ENCODE data around the gene COL16A1.

Gene COL16A1

DNA sequence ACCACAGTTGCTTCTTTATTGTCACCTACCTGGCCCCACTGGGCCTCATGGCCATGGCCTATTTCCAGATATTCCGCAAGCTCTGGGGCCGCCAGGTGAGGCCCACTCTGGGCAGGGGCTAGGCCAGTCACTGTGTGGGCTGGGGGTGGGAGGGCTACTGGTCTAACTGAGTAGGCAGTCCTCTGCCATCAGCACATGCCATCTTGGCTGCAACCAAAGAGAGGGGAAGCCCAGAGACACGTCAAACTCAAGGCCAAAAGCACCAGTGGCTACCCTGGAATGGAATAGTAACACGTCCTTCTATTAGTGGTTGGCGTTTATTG is 82.4 kb downstream of the COL16A1 start:
- DNase-seq, result no peak

DNA sequence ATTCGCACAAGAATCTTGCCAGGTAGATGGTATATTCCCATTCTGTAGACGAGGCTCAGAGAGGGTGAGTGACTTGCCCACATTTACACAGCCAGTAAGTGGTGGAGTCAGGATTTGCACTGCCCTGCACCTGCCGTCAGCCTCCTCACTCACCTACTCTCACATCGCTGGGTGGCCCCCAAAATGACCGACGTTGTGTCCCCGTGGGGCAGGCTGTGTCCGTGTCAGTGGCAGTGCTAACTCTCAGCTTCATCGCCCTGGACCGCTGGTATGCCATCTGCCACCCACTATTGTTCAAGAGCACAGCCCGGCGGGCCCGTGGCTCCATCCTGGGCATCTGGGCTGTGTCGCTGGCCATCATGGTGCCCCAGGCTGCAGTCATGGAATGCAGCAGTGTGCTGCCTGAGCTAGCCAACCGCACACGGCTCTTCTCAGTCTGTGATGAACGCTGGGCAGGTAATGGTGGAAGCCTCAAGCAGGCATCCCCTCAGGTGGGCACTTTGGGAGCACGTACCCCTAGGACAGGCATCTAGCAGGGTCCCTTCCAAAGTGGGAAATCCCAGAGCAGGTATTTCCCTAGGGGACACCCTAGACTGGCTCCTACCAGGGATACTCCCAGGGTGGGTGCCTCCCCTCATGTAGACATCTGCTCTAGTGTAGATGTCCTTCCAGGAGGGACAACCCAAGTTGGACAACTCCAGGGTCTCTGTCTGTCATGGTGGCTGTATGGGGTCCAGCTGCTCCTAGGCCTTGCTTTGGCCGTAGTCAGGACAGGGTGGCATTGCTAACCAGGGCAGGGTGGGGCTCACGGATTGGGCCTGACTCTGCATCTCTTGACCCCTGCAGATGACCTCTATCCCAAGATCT is 83.0 kb downstream of the COL16A1 start:
- no peak for DNase-seq

DNA sequence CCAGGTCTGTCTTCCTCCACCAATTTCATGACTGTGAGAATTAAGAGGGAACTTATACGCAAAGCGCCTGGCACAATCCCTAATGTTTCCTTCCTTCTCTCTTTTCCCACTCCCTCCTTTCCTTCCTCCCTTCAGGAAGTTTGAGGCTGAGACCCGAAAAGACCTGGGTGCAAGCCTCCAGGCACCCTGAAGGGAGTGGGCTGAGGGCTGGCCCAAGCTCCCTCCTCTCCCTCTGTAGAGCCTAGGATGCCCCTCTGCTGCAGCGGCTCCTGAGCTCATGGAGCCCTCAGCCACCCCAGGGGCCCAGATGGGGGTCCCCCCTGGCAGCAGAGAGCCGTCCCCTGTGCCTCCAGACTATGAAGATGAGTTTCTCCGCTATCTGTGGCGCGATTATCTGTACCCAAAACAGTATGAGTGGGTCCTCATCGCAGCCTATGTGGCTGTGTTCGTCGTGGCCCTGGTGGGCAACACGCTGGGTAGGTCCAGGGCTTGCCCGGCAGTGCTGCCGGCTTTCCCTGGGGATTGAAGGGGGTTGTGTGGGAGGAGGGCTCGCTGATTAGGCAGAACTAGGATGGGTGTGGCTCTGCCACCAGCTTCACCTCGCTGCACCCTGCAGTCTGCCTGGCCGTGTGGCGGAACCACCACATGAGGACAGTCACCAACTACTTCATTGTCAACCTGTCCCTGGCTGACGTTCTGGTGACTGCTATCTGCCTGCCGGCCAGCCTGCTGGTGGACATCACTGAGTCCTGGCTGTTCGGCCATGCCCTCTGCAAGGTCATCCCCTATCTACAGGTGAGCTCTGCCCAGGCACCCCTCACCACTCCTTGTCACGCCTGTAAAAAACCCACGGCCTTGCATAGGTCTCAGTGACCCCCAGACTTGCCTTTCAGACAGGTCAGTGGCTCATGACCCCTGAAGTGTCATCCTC is 84.6 kb downstream of the COL16A1 start:
- no peak for DNase-seq

- peak; percentile 50 for DNase-seq
Observed at GRCh38 chr1:31617916-31618746, 85.7 kb downstream of the COL16A1 start.

DNA sequence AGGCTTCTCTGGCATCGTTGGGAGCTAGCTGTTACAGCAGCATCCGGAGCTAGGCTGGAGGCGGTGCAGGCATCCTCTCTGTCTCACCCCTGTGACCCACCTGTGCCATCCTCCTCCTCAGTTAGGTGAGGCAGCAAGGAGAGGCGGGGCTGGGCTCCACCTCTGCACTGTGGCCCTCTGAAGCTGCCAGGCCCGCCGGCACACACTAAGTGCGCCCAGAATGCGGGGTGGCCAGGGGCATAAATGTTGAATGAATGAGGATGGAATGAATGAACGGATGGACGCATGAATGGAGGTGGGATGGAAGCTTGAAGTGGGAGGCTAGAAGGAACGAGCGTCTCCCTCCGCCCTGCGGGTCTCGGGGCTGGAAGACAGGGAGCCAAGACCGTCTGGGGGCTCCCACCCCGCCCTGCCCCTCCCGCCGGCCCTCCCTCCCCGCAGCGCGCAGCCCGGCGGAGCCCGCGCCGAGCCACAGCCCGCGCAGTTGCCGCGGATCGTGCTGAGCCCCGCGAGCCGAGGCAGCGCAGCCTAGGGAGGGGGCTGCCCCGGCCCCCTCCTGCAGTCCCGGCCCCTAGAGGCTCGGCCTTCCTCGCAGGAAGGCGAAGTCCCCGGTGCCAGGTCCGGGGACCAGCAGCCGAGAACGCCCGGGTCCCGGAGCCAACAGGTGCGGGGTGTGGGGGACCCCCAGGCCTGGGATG is 86.5 kb downstream of the COL16A1 start, which contains the start of gene HCRTR1:
HCRTR1 (plus strand) TSS at position 472 of the 698 bp plus-strand sequence. CDS start 1,504 bp downstream, outside the sequence.
- no peak for DNase-seq

GRCh38 chr1:31615939-31616338 is 87.9 kb downstream of the COL16A1 start:
- no peak for DNase-seq

- no peak for DNase-seq
Observed at GRCh38 chr1:31615414-31615813, 88.4 kb downstream of the COL16A1 start.

GRCh38 chr1:31614414-31615005 is 89.3 kb downstream of the COL16A1 start:
- DNase-seq, result no peak

DNA sequence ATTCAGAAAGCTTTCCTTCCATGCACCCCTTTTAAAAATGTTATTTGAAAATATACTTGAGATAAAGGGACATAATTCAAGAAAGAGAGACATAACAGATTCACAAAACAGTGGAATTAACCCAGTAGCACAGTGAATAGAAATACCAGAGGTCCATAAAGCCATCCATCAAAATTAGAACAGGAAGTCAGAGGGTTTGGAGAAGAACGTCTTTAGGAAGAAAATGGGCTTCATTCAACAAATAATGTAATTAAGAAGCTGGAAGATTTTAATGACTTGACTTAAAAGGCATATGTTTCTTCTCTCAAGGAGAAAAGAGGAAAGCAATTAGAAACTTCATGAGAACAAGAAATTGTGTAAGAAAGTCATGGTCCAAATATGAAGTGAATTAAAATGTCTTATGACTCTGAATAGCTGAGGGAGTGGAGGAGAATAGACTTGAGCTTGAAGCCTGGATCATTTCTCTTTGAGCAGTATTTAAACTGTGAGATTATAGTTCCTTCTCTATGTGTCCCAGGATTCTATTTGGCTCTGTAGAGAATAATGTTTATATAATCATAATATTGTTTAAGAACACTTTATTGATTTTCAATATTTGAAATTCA is 94.2 kb downstream of the COL16A1 start:
- DNase-seq, result no peak

GRCh38 chr1:31607360-31607759 is 96.5 kb downstream of the COL16A1 start:
- DNase-seq, result no peak

- DNase-seq, result no peak
Observed at GRCh38 chr1:31605908-31606427, 97.8 kb downstream of the COL16A1 start.
